AG09319 (cell line): ENCODE results near the gene LRPAP1.

Source experiments
- DNase-seq: peaks from one replicate; pipeline ENCODE4 v3.0.0-alpha.2; 2010; ENCODE audit warnings: low read depth; ENCODE audit errors: extremely low read depth
- CTCF ChIP-seq: IDR thresholded peaks from 2 replicates; pipeline ENCODE4 v1.5.1; 2011; ENCODE audit warnings: low read depth, mild to moderate bottlenecking, inconsistent platforms, low read length, moderate library complexity

LRPAP1 gene

GRCh38 chr4:3517731-3518510 is 14.3 kb downstream of the LRPAP1 start:
- TF ChIP-seq CTCF: no peak
- no peak for DNase-seq

DNA sequence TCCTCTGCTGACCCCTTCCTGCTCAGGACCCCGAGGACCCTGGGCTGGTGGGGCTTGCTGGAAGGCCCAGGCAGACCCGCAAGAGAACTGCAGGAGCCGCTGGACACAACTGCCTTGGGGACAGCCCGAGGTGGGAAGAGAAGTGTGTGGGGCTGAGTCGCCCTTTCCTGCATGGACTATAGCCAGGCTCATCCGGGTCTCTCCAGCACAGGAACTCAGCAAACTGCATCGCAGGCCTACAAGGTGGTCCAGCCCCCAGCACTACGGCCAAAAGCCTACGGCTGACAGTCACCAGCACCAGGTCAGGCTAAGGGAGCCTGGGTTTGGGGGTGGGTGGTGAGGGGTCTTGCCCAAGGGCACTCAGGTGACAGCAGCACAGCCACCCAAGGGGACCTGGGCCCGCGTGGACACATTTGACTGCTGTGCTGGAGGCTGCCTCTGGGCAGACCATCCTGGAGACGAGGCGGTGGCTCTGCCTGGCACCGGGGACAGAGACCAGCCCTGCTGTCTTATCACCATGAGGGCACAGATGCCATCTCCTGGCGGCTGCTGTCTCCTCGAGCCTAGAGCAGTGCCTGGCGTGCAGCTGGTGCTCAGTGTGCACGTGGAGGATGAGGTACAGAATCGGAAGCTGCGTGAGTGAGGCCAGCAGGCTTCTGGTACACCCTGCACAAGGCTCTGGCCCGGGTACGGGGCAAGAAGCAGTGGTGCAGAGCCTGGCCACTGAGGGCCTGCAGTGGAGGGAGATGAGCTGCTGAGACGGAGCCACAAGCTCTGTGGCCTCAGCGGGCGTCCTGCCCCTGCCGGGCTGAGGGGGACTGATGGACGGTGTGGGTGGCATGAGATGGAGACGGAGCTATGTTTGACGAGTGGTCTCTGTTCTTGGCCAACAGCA is 15.1 kb downstream of the LRPAP1 start:
- DNase-seq: no peak
- no peak for TF ChIP-seq CTCF

- no peak for DNase-seq
- TF ChIP-seq CTCF: no peak
These were observed 16.0 kb downstream of the LRPAP1 start for GRCh38 chr4:3516061-3516835.

- DNase-seq: no peak
- no peak for TF ChIP-seq CTCF
These were observed 16.6 kb downstream of the LRPAP1 start for GRCh38 chr4:3515646-3516045.

DNA sequence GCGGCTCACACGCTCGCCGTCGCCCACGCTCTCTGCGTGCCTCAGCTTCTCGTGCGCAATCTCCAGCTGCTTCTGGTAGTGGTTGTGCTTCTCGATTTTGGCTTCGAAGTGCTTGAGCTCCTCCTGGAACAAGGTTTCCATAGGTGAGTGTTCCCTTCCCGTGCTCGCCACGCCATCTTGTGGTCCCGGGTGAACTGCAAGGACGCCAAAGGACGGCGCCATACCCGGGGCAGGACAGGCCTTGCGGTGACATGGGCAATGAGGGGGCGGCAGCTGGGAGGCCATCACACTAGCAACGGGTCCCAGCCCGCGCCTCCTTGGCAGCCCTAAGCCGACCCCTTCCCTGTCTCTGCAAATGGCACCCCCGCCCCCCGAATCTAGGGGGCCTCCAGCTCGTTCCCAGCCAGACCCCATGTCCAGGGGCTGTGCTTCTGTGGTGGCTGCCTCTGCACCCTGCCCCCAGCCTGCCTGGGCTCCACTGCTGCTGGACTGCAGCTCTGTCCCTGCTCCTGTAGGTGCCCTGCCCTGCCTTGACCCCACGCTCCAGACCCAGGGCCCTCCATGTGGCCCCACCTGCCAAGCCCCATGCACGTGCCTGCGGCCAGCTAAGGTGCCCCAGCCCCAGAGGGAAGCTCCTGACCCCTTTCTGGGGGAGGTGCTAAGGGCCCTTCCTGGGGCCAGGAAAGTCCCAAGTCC is 17.3 kb downstream of the LRPAP1 start:
- no peak; the same call in 1 of the 2 replicates for TF ChIP-seq CTCF
- no peak for DNase-seq

GRCh38 chr4:3514221-3514780 is 17.9 kb downstream of the LRPAP1 start:
- DNase-seq: no peak

More at GRCh38 chr4:3514221-3514780, 17.9 kb downstream of the LRPAP1 start:
- TF ChIP-seq CTCF: no peak
